GM19467 (cell line): ENCODE results near the gene PHTF2.
A peak's percentile ranks its signal among the peaks of the same experiment; 100 is the strongest.

Experiments
- ATAC-seq: cut with Tn5 transposase; IDR thresholded peaks from one replicate; pipeline ENCODE4 v1.9.1; 2021; ENCODE audit warnings: mild to moderate bottlenecking, moderate library complexity; ENCODE audit not compliant: unreplicated experiment

The PHTF2 gene

GRCh38 chr7:77791956-77792355, 6.6 kb upstream of the PHTF2 start:
- ATAC-seq = no peak

- ATAC-seq = no peak
Measured at GRCh38 chr7:77794000-77794399, 4.6 kb upstream of the PHTF2 start.

DNA sequence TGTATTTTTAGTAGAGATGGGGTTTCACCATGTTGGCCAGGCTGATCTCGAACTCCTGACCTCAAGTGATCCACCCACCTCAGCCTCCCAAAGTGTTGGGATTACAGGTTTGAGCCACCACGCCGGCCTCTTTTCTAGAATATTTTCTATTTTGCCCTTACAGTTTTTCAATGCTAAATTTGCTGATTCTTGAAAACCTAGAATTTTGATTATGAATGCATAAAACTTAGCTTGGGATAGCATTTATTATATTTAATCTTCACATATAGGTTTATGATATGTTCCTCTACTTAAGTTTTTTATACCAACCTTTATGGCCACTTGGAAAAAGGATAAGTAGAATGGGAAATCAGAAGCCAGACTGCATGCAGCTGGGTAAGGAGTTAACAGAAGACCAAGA, 2.5 kb upstream of the PHTF2 start:
- ATAC-seq = no peak

GRCh38 chr7:77796960-77797359, 1.6 kb upstream of the PHTF2 start:
- no peak for ATAC-seq

GRCh38 chr7:77797734-77798393, 709 bp upstream of the PHTF2 start:
- peak; percentile 27 for ATAC-seq

GRCh38 chr7:77799078-77799964, 748 bp downstream of the PHTF2 start:
- peak; percentile 0 for ATAC-seq

DNA sequence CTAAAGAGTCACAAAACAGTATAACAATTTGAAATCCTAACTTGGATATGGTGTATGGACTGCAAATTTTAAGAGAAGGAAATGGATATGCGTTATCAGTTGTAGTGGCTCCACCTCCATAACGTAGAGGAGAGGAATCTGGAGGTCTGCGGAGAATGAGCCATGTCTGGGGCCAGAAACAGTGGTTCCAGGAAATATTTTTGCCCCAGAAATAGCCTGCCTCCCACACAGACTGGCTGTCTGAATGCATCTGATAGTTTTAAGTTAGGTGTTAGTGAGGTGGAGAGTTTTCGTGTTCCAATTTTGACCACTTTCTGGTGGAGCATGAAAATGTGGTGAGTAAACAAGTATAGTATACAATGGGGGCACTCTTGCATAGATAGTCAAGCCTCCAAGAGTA, 1.6 kb downstream of the PHTF2 start:
- no peak for ATAC-seq

- ATAC-seq = no peak
Measured at GRCh38 chr7:77800730-77801129, 2.2 kb downstream of the PHTF2 start.

DNA sequence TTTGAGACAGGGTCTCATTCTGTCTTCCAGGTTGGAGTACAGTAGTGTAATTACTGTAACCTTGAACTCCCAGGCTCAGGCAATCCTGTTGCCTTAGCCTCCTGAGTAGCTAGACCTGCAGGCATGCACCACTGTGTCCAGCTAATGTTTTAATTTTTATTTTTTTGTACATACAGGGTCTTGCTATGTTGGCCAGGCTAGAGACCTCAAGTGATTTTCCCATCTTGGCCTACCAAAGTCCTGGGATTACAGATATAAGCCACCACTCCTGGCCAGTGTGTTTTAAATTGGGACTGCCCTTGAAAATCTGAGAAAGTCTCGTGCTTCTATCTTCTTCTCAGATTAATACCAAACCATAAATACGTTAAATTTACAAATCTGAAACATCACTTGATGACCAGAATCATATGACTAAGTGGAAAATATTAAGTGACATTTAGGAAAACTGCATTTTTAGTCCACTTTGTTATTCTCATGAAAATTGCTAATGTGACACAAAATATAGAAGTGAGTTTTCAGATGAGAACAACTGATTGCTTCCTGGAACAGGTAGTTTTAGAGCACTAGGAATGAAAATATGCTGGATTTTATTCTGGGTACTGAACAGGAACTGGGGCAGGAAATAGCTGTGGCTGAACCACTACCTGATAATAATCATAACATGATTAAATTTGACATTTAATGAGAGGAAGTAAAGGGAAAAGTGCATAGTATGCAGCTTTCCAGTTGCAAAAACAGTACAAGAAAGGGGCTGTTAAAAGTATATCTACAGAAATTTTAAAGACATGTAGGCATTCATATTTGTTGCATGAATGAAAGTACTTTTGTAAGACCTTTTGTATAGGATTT, 4.2 kb downstream of the PHTF2 start:
- no peak for ATAC-seq

DNA sequence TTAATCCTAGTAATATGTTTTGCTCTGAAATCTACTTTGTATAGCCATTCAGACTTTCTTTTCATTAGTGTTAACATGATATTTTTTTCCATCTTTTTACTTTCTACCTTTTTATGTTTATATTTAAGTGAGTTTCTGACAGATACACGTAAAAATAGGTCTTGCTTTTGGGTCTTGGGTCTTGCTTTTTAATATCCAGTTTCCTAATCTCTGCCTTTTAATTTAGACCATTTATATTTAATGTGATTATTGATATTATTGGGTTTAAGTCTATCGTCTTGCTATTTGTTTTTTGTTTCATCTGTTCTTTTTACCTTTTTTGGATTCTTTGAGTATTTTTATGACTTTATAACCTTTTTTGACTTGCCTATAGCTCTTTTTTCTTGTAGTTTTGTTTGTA, 7.9 kb downstream of the PHTF2 start:
- ATAC-seq = no peak

- no peak for ATAC-seq
Measured at GRCh38 chr7:77808517-77808916, 9.9 kb downstream of the PHTF2 start.

- no peak for ATAC-seq
Measured at GRCh38 chr7:77811516-77812289, 13.1 kb downstream of the PHTF2 start.

GRCh38 chr7:77812290-77812685, 13.7 kb downstream of the PHTF2 start:
- no peak for ATAC-seq

DNA sequence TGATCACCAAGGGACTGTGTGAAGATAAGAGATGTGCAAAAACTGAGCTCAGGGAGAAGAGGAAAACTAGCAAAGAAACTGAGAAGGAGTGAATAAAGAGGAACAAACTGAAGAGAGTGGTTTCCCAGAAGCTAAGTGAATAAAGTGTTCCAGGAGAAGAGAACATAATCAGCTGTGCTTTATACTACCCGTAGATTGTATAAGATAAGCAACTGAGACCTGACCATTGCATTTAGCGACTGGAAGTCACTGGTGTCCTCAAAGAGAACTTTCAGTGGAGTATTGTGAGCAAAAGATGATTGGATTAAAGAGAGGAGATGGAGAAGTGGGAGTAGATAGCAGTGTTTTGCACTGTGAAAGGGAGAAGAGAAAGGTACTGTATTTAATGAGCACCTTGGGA, 14.6 kb downstream of the PHTF2 start:
- no peak for ATAC-seq

DNA sequence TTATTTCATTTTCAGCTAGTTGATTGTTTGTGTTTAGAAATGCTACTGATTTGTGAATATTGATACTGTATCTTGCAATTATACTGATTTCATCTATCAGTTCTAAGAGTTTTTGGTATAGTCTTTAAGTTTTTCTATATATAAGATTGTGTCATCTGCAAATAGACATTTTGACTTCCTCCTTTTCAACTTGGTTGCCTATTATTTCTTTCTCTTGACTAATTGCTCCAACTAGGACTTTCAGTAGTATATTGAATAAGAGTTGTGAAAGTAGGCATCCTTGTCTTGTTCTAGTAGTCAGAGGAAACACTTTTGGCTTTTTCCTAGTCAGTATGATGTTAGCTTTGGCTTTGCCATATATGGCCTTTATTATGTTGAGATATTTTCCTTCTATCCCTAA, 20.4 kb downstream of the PHTF2 start:
- ATAC-seq = no peak

- no peak for ATAC-seq
Measured at GRCh38 chr7:77820967-77821366, 22.4 kb downstream of the PHTF2 start.

DNA sequence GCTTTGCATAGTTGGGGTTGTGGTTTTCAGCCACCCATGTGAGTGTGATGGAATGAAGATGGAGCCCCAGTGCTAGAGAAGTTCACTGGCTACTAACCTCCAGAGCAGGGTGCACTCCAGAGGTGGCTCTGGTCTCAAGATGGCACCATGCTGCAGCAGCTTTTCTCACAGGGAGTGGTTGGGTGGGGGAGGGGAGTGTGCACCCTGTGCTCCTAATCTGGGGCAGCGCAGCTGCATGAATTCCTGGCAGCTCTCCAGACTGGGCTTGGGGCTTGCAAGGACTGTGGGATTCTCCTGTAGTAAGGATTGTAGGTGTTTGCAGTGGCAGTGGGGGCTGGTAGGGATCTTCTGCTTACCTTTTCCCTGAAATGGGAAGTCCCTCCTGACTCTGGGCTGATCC, 23.7 kb downstream of the PHTF2 start:
- ATAC-seq = no peak

DNA sequence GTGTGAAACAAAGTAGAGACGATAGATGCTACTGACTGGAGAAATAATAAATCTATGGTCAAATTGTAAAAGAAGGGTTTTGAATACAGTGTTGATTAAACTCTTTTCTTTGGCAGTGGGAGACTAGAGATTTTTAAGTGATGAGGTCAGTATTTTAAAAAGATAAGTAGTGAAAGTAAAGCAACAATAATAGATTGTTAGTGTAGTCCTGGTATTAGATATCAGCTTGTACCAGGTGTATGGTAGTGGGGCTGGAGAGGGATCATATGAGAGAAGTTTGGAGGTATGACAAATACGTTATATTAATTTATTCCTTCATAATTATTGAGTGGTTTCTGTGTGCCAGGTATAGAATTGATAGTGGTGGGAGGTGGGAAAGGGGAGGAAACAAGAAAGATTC, 25.2 kb downstream of the PHTF2 start:
- no peak for ATAC-seq

GRCh38 chr7:77824636-77825035, 26.1 kb downstream of the PHTF2 start:
- ATAC-seq = no peak

DNA sequence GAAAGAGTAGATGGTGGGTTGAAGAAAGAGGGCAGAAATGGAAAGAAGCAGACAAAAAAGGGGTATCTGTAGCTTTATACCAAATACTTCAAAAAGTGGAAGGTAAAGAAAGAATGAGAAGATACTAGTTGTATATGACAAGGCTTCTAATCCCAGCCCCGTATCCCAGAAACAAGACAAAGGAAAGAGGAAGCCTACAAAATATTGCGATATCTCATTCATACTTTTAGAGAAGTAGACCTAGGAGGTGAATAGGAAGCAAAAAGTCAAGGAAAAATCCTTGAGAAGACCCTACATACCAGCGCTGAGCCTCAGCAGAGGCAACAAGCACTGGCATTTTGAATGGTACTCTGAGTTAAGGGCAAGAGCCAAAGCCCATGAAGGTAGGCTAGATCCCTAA, 26.6 kb downstream of the PHTF2 start:
- ATAC-seq = no peak

DNA sequence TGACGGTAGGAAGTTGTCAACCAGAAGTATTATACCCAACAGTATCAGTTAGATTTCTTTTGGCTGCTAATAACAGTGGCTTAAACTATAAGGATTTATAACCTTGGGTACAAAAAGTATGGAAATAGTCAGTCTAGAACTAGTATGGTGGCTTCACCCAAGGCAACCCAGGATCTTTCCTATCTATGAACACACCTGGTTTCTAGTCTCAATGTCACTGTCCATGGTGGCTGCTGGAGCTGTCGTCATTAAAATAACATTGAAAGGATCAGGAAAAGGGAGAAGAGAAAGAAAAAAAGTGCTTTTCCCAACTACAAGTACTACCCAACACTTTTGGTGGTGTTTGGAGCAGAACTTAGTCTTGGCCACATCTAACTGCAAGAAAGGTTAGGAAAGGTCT, 27.7 kb downstream of the PHTF2 start:
- no peak for ATAC-seq
